GM19099 (cell line): Measurements from ENCODE around the gene MN1.

Experiments
- POLR2A ChIP-seq: IDR thresholded peaks from 3 replicates; pipeline ENCODE4 v1.6.1; 2011; ENCODE audit warnings: low read depth; ENCODE audit not compliant: insufficient read length; ENCODE audit errors: extremely low read depth

The MN1 gene

GRCh38 chr22:27718186-27719035, 83.1 kb downstream of the MN1 start:
- TF ChIP-seq POLR2A = no peak

DNA sequence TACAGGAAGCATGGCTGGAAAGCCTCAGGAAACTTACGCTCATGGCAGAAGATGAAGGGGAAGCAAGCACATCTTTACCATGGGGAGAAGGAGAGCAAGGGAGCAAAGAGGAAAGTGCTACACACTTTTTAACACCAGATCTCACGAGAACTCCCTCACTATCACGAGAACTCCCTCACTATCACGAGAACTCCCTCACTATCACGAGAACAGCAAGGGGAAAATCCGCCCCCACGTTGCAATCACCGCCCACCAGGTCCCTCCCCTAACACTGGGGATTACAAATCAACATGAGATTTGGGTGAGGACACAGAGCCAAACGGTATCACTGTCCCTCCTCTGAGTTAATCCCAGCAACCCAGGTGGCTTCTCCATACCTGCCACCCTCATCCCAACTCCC, 84.5 kb downstream of the MN1 start:
- TF ChIP-seq POLR2A = no peak

DNA sequence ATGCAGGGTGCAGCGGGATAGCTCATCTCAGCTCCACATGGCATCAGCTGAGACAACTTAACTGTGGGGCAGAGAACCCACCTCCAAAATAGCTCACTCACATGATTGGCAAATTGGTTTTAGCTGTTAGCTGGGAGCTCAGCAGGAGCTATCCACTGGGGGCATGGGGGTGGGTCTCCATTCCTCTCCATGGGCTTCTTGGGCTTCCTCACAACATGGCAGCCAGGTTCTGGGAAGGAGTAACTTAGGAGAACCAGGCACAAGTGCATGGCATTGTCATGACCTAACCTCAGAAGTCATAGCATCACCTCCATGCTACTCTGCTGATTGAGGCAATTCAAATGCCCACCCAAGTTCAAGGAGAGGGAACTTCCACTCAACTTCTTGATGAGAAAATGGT, 85.5 kb downstream of the MN1 start:
- no peak for TF ChIP-seq POLR2A

DNA sequence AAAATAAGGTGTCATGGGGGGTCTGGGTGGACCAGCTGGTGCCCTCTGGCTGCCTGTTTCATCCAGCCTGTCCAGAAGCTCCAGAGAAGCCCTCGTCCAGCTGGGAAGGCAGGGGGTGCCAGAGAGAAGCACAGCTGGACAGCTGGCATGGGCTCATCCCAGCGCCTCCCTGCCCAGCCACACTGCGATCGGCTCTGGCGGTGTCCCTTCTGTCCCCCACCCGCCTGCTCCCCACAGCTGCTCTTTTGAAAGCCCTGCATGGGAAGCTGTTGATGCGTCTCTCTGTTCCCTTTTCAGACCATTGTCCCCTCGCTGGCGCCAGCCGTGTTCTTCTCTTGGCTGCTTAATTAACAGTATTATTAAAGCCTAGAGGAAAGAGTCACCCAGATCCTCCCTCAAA, 86.5 kb downstream of the MN1 start:
- no peak for TF ChIP-seq POLR2A

- TF ChIP-seq POLR2A = no peak
Observed at GRCh38 chr22:27714068-27714467, 87.5 kb downstream of the MN1 start.

DNA sequence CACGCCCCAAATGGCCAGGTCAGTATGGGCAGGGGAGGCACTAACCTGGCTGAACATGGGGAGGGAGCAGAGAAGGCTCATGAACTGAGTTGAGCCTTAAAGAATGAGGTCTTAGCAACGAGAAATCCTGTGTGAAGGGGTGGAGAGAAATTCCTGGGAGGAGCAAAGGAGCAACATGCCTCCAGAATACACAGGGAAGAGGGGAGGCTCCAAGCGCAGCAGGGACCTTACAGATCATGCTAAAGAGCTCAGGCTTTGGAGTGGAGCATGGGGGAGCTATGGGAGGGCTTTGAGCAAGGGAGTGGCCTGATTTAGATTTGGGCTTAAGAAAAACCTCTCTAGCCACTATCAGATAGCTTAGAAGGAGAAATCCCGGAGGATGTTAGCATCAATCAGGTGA, 88.1 kb downstream of the MN1 start:
- TF ChIP-seq POLR2A = no peak

DNA sequence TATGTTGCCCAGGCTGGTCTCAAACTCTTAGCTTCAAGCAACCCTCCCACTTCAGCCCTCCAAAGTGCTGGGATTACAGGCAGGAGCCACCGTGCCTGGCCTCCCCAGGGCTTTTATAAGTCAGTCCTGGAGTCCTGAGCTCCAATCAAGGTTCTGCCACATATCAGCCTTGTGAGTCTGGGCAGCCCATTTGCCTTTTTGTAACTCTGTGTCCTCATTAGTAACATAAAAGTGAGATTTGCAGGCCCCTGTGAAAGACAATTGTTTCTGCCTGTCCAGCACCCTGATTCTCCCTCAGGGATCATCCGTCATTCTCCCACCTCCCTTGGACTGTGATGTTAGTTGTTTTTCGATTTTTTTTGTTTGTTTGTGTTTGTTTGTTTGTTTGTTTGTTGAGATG, 89.8 kb downstream of the MN1 start:
- no peak for TF ChIP-seq POLR2A

- TF ChIP-seq POLR2A = no peak
Observed at GRCh38 chr22:27711012-27711411, 90.5 kb downstream of the MN1 start.

- TF ChIP-seq POLR2A = no peak
Observed at GRCh38 chr22:27709919-27710675, 91.5 kb downstream of the MN1 start.

DNA sequence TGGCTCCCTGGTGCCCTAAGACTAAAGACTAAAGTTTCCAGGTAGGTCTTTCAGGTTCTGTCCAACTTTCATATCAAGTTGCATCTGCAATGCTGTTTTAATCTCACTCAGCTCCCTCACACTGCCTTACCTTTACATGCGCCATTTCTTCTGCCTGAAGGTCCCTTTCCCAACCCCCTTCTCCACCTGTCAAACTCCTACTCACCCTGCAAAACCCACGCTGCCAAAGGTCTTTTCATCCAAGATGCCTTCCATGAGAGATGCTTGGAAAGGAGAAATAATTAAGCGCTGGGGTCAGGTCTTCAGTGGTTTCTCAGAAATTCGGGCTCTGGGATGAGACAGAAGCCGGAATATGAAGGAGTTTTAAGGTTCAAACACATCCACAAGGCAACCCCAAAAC, 95.1 kb downstream of the MN1 start:
- no peak for TF ChIP-seq POLR2A

DNA sequence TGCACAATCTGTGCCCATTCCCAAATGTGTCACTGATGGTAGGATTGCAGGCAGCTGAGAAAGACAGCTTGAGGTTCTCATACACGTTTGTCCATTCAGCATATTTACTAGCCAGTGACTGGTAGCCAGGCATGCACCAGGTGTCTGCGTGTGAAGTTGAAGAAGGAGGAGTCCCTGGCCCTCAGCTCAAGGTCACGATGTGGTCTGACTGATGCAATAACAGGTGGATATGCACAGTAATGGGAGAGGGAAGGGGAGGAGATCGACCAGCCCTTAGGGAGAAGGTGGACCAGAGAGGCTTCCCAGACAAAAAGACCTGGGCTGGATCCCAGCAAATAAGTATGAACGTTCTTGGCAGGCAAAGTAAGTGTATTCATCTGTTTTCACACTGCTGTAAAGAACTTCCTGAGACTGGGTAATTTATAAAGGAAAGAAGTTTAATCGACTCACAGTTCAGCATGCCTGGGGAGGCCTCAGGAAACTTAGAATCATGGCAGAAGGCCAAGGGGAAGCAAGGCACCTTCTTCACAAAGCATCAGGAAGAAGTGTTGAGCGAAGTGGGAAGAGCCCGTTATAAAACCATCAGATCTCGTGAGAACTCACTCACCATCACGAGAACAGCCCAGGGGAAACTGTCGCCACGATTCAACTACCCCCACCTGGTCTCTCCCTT, 96.0 kb downstream of the MN1 start:
- TF ChIP-seq POLR2A = no peak

GRCh38 chr22:27704581-27704980, 97.0 kb downstream of the MN1 start:
- TF ChIP-seq POLR2A = no peak

DNA sequence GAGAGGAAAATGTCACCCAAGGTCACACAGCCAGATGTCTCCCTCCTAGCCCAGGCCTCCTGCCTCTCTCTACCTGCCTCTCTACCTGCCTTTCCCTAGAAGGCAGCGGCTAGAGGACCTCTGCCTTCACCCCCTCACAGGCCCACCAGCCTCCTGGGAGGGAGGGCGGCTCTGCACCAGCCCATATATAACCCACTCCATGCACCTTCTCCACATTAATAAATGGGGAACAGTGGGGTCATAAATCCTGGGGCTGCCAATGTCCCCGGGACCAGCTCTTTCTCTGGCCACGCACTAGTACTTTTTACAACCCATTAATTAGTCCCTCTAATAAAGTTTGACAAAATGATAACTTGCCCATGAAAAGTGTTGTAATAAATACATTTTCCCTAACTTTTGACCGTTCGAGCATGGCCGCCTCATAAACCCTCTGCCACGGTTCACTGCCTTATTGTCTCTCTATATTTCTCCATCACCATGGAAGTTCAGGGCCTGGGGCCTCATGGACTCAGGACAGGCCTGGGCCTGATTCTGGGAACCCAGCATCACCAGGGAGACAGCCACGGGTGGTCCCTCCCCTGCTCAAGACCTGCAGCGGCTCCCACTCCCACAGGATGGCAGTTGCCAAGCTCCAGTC, 102.1 kb downstream of the MN1 start:
- TF ChIP-seq POLR2A = no peak

GRCh38 chr22:27698813-27699212, 102.7 kb downstream of the MN1 start:
- no peak for TF ChIP-seq POLR2A
